Measurements from ENCODE around the gene NUTM2E.
"Not testable (repeated sequence)": the region's sequence is repeated elsewhere in the genome, so short reads cannot be mapped to it uniquely, and the experiment has no call there.

GRCh38 chr10:79823387-79823786, 3.2 kb upstream of the NUTM2E start:
- TF ChIP-seq POLR2A, CTCF (IDR thresholded peaks at IDR 0.05): not testable (repeated sequence)
